NCI-H748 (cell line): ENCODE measurements around the gene HSPA1B.

ENCODE experiments used
- DNase-seq: peaks from one replicate; lab custom pipeline; 2025; ENCODE audit not compliant: unreplicated experiment; lab: John Stamatoyannopoulos, UW

HSPA1B gene

DNA sequence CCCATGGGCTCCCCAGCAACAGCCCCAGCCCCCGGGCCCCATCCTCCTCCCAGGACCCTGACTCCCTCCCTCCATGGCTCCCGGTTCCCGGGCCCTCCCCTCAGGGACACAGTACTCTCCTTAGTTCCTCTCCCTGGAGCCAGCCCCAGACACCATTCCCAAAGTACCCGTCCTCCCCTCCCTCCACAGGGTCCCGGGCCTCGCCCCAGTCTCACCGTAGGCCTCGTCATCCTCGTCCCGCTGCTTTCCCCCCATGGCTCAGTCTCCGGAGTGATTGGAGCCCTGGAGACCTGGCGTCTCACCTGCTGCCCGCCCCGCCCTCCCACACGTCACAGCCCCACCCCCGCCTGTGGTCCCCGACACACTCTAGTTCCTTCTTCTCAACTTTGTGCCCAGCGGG, 51.2 kb downstream of the HSPA1B start, which contains the start of gene SLC44A4:
Gene SLC44A4, minus strand, starts transcription at position 272 of the 400 bp plus-strand sequence. Its CDS starts 17 bp downstream, at position 255.
- no peak for DNase-seq

DNA sequence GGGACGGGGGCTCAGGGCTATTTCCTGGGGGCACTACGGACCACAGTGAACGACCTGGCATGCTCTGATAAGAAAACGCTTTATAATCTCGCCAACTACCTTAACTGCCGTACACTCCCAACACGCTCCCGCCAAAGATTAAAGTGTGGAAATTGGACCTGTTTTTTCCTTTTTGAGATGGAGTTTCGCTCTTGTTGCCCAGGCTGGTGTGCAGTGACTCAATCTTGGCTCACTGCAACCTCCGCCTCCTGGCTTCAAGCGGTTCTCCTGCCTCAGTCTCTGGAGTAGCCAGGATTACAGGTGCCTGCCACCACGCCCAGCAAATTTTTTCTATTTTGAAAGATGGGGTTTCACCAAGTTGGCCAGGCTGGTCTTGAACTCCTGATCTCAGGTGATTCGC, 51.6 kb downstream of the HSPA1B start:
- DNase-seq: no peak
